ENCODE results near the gene CAPN5.

GRCh38 chr11:77087723-77088225 lies 21.0 kb downstream of the CAPN5 start:
- TF ChIP-seq CREB1 (CRISPR knock-in tag; IDR thresholded peaks at IDR 0.05; ENCODE audit: low read depth) (no peak), CTCF (conservative IDR thresholded peaks at IDR 0.05; ENCODE audit: low read depth in 2 of 2) (no peak), EZH2phosphoT487 (IDR thresholded peaks at IDR 0.05; ENCODE audit: unreplicated experiment) (no peak), POLR2AphosphoS5 (IDR thresholded peaks at IDR 0.05; ENCODE audit: low read depth) (no peak), STAT1 (IDR thresholded peaks at IDR 0.05; ENCODE audit: unreplicated experiment) (no peak), EZH2 (IDR thresholded peaks at IDR 0.05; ENCODE audit: low read depth, unreplicated experiment) (no peak), ETS1 (IDR thresholded peaks at IDR 0.05) (no peak), JUNB (IDR thresholded peaks at IDR 0.05; ENCODE audit: unreplicated experiment) (no peak), NANOG (IDR thresholded peaks at IDR 0.05; ENCODE audit: borderline replicate concordance) (no peak), ZNF114 (CRISPR knock-in tag; IDR thresholded peaks at IDR 0.05) (no peak), ZNF331 (CRISPR knock-in tag; IDR thresholded peaks at IDR 0.05; ENCODE audit: low read depth) (no peak)
- TF ChIP-seq, protein P1, sequence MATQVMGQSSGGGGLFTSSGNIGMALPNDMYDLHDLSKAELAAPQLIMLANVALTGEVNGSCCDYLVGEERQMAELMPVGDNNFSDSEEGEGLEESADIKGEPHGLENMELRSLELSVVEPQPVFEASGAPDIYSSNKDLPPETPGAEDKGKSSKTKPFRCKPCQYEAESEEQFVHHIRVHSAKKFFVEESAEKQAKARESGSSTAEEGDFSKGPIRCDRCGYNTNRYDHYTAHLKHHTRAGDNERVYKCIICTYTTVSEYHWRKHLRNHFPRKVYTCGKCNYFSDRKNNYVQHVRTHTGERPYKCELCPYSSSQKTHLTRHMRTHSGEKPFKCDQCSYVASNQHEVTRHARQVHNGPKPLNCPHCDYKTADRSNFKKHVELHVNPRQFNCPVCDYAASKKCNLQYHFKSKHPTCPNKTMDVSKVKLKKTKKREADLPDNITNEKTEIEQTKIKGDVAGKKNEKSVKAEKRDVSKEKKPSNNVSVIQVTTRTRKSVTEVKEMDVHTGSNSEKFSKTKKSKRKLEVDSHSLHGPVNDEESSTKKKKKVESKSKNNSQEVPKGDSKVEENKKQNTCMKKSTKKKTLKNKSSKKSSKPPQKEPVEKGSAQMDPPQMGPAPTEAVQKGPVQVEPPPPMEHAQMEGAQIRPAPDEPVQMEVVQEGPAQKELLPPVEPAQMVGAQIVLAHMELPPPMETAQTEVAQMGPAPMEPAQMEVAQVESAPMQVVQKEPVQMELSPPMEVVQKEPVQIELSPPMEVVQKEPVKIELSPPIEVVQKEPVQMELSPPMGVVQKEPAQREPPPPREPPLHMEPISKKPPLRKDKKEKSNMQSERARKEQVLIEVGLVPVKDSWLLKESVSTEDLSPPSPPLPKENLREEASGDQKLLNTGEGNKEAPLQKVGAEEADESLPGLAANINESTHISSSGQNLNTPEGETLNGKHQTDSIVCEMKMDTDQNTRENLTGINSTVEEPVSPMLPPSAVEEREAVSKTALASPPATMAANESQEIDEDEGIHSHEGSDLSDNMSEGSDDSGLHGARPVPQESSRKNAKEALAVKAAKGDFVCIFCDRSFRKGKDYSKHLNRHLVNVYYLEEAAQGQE (IDR thresholded peaks at IDR 0.05; ENCODE audit: unreplicated experiment): no peak

All from GM23338 (cell line).